Lower leg skin (tissue), 4 donors: ENCODE measurements around the gene AGGF1. TPM values are rescaled to one million over a fixed set of nuclear protein-coding genes. Genes with fewer than 3 reads are reported as not detected.

Experiments used
- DNase-seq, 2 donors: peaks; one replicate each; pipeline ENCODE4 v3.0.0-alpha.2; 2019; ENCODE audit warnings: low spot score in 2 of 2
- H3K4me3 ChIP-seq: fragments of 200-600 bp; sonication (generic); 2 replicates; pipeline ENCODE4 v1.5.1; 2017; ENCODE audit warnings: mild to moderate bottlenecking, low read depth; ENCODE audit not compliant: poor library complexity, severe bottlenecking
- POLR2A ChIP-seq, 2 donors: fragments of 450-650 bp; IDR thresholded peaks; one replicate each; pipeline ENCODE4 v1.6.1; 2016 to 2017; ENCODE audit warnings: antibody characterized with exemption in 2 of 2, mild to moderate bottlenecking in 1 of 2, moderate library complexity in 1 of 2
- WGBS, 2 donors: methylation state at CpG; one replicate each; pipeline ENCODE4 v1.1.5; 2018; 5-methylcytosine and 5-hydroxymethylcytosine counted together
- intact Hi-C: fragments of 100-400 bp; cut with DNase I; formaldehyde crosslinking; loops from one replicate; pipeline ENCODE4 v1.15.0; 2023; ENCODE audit warnings: low total_unique reads
- total RNA-seq, 4 donors: library from RNA; depleted of rRNA; stranded (reverse); fragments of >200 nt; gene quantifications; one replicate each; pipeline ENCODE4 v1.1.0, GENCODE V29; 2016
- TF ChIP-seq, protein P1 (sequence below), 3 donors: fragments of 450-650 bp; IDR thresholded peaks; one replicate each; pipeline ENCODE4 v1.5.1; 2016; ENCODE audit warnings: antibody characterized with exemption in 3 of 3, mild to moderate bottlenecking in 3 of 3, moderate library complexity in 2 of 3

Gene AGGF1
- total RNA-seq, 4 donors from 2014 or later, result 15.0 to 25.0 (median 22.4) TPM

DNA sequence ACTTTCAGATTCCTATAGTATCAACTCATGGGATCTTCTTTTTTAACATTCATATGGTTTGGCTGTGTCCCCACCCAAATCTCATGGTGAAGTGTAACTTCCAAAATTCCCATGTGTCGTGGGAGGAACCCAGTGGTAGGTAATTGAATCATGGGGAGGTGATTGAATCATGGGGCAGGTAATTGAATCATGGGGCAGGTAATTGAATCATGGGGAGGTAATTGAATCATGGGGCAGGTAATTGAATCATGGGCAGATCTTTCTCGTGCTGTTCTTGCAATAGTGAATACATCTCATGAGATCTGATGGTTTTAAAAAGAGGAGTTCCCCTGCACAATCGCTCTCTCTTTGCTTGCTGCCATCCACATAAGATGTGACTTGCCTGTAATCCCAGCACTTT is 21.8 kb upstream of the AGGF1 start:
- WGBS, 2 donors, result 49% methylated on average over 3 of the region's 3 CpGs
- intact Hi-C loops, result no loop called here
- DNase-seq, result no peak

DNA sequence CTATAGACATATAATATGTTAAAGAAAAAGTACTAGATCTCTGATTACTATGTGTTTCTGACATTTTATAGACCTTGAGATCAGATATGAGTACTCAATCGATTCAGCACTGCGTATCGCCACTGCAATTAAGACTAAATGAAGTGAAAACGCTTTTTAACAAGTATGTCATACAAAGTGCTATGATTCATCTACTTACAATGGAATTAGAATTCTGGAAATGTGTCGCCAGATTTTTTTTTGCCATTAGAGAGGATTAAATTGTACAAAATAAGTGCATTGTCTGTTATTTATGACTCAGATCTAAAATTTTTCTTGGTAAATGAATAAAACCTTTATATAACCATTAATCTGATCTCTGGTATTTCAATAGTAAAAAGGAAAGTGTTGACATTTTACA is 20.0 kb upstream of the AGGF1 start:
- TF ChIP-seq POLR2A (IDR thresholded peaks at IDR 0.05), result no peak
- TF ChIP-seq, protein P1, sequence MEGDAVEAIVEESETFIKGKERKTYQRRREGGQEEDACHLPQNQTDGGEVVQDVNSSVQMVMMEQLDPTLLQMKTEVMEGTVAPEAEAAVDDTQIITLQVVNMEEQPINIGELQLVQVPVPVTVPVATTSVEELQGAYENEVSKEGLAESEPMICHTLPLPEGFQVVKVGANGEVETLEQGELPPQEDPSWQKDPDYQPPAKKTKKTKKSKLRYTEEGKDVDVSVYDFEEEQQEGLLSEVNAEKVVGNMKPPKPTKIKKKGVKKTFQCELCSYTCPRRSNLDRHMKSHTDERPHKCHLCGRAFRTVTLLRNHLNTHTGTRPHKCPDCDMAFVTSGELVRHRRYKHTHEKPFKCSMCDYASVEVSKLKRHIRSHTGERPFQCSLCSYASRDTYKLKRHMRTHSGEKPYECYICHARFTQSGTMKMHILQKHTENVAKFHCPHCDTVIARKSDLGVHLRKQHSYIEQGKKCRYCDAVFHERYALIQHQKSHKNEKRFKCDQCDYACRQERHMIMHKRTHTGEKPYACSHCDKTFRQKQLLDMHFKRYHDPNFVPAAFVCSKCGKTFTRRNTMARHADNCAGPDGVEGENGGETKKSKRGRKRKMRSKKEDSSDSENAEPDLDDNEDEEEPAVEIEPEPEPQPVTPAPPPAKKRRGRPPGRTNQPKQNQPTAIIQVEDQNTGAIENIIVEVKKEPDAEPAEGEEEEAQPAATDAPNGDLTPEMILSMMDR (IDR thresholded peaks at IDR 0.05), result no peak
- DNase-seq, result no peak
- H3K4me3 ChIP-seq, result no peak overlapping the region
- 80 to 86% methylated on average over 5 of the region's 5 CpGs for WGBS, 2 donors
- intact Hi-C loops, result no loop called here

More for the DNA sequence above, 21.8 kb upstream of the AGGF1 start:
- no peak overlapping the region for H3K4me3 ChIP-seq
- no peak for TF ChIP-seq POLR2A (IDR thresholded peaks at IDR 0.05)
- TF ChIP-seq, protein P1 (IDR thresholded peaks at IDR 0.05), result no peak

DNA sequence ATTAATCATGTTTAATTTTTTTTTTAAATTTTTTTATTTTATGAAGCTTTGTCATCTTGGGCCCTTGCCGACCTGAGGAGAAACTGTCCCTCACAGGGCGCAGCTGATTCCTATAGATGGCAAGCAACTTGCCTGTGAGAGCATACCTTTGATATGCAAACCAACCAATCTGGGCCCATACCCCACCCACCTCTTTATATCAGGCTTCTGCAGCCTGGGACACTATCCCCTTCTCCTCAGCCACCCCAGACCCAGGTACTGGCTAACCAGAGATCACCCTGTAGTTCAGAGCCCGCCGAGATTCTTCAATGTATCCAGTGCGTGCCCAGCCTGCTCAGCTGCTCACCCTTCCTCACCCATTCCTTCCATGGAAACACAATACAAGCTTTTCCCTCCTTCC is 18.7 kb upstream of the AGGF1 start:
- intact Hi-C loops, result no loop called here
- TF ChIP-seq, protein P1 (IDR thresholded peaks at IDR 0.05), result no peak
- no peak for TF ChIP-seq POLR2A (IDR thresholded peaks at IDR 0.05)
- no peak for DNase-seq
- WGBS, 2 donors, result 78% methylated on average over 5 of the region's 5 CpGs
- no peak overlapping the region for H3K4me3 ChIP-seq

DNA sequence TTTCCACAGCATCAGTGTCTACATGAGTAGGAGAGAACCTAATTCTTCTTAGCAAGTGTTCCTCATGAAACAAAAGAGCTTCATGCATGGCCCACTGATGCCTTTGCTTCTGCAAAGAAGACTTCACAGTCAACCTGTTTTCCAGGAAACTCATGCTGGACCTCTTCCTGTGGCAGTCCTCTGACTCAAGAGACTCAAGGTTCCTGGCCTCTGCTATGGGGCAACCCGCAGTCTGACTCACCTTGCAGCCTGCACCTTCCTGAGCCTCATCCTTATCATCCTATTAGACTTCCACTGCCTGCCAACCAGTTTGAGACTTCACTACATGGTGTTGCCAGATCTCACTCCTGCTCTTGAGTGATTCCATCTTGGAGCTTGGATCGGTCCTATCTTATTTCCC is 17.6 kb upstream of the AGGF1 start:
- DNase-seq, result no peak
- TF ChIP-seq, protein P1 (IDR thresholded peaks at IDR 0.05), result no peak
- TF ChIP-seq POLR2A (IDR thresholded peaks at IDR 0.05), result no peak
- intact Hi-C loops, result no loop called here
- WGBS, 2 donors, result 82 to 86% methylated on average over 2 of the region's 2 CpGs
- H3K4me3 ChIP-seq, result no peak overlapping the region

DNA sequence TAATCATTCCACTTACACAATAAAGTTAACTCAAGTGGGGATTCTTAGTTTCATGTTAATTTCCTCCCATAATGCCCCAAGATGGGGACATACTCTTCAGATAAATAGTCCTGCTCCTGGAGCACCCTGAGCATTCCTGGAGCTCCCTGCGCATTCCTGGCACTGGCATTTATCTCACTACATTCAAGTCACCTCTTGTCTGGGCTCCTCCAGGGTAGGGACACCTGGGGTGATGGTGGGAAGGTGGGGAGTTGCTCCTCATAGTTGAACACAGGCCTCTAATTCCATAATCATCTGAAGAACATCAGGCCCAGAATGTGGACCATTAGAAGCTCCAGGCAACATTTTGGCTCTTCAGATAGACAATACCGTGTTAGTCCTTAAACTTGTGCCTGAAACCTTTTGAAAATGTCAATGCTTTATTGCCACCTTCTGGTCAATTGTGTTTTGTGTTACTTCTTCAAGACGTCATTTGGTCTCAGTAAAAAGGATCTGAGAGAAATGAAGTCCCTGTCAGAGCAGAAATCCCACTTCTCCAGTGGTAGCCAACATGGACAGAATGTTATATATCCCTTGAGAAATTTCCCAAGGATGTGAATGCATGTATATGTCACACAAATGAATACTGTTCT is 14.2 kb upstream of the AGGF1 start:
- 36 to 48% methylated on average over 3 of the region's 3 CpGs for WGBS, 2 donors
- no peak overlapping the region for H3K4me3 ChIP-seq
- no peak for TF ChIP-seq POLR2A (IDR thresholded peaks at IDR 0.05)
- TF ChIP-seq, protein P1 (IDR thresholded peaks at IDR 0.05), result no peak
- DNase-seq, result no peak
- intact Hi-C loops, result no loop called here

DNA sequence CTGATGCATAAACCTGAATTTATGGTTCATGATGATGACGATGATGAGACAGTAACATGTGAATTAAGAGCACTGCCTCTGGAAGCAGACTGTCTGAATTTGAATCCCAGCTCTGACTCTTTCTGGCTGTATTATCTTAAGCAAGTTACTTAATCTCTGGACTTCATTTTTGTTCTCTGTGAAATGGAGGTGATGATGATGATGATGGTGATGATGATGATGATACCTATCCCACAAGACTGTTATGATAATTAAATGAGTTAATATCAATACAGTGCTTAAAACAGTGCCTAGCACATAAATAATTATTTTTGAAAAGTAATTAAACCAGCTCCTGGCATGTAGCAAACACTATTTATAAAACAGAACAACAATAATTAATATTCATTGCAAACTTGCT is 13.2 kb upstream of the AGGF1 start:
- no peak overlapping the region for H3K4me3 ChIP-seq
- DNase-seq, result no peak
- TF ChIP-seq, protein P1 (IDR thresholded peaks at IDR 0.05), result no peak
- no peak for TF ChIP-seq POLR2A (IDR thresholded peaks at IDR 0.05)
- intact Hi-C loops, result no loop called here
- 83 to 90% methylated on average over 1 of the region's 1 CpG for WGBS, 2 donors
